ENCODE measurements around the gene OTOP1.

DNA sequence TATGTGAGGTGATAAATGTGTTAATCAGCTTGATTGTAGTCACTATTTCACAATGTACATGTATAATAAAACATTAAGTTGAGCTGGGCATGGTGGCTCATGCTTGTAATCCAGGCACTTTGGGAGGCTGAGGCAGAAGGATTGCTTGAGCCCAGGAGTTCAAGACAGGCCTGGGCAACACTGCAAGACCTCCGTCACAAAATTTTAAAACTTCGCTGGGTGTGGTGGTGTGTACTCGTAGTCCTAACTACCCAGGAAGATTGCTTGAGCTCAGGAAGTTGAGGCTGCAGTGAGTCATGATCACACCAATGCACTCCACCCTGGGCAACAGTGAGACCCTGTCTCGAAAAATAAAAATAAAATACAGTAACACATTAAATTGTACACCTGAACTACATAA lies 43.1 kb upstream of the OTOP1 start:
- TF ChIP-seq POLR2A (IDR thresholded peaks at IDR 0.05) (no peak), EP300 (IDR thresholded peaks at IDR 0.05) (no peak)
